Transverse colon (tissue), 4 donors: Measurements from ENCODE around the gene GMEB2. TPM values are rescaled to one million over a fixed set of nuclear protein-coding genes. Genes with fewer than 3 reads are reported as not detected.

Experiments
- DNase-seq: peaks from one replicate; pipeline ENCODE4 v3.0.0-alpha.2; 2019
- H3K27ac ChIP-seq, 4 donors: fragments of 200-600 bp; sonication (generic); 2 replicates each; pipeline ENCODE4 v1.5.1; 2016 to 2018; ENCODE audit warnings: inconsistent platforms in 4 of 4
- H3K27me3 ChIP-seq: fragments of 200-600 bp; sonication (generic); 2 replicates; pipeline ENCODE4 v1.5.1; 2017; ENCODE audit warnings: inconsistent platforms
- H3K36me3 ChIP-seq, 4 donors: fragments of 200-600 bp; sonication (generic); 2 replicates each; pipeline ENCODE4 v1.5.1; 2017 to 2019; ENCODE audit warnings: inconsistent platforms in 4 of 4
- H3K4me1 ChIP-seq, 4 donors: fragments of 200-600 bp; sonication (generic); 2 replicates each; pipeline ENCODE4 v1.5.1; 2017 to 2020; ENCODE audit warnings: inconsistent platforms in 4 of 4
- H3K4me3 ChIP-seq, 4 donors: fragments of 200-600 bp; sonication (generic); 1 replicate in 1 of 4; 2 replicates in 3 of 4; pipeline versions ENCODE4 v1.5.1 to v1.6.1; 2017 to 2019; ENCODE audit warnings: inconsistent platforms in 4 of 4
- H3K9me3 ChIP-seq, 2 donors: fragments of 200-600 bp; sonication (generic); 2 replicates each; pipeline ENCODE4 v1.5.1; 2017 to 2019; ENCODE audit warnings: inconsistent platforms in 2 of 2
- CTCF ChIP-seq, 5 experiments: fragments of 200-600 bp in 3 of 5; fragments of 450-650 bp in 2 of 5; sonication (generic) in 3 of 5; IDR thresholded peaks; 1 replicate in 2 of 5; 2 replicates in 3 of 5; pipeline ENCODE4 v1.5.1; 2016 to 2017; ENCODE audit warnings: antibody characterized with exemption in 5 of 5, inconsistent platforms in 3 of 5, mild to moderate bottlenecking in 2 of 5, moderate library complexity in 1 of 5
- EP300 ChIP-seq: sonication (generic); formaldehyde crosslinking; IDR thresholded peaks from one replicate; pipeline ENCODE4 v1.6.1; 2017; ENCODE audit warnings: antibody characterized with exemption, low read depth
- POLR2A ChIP-seq: fragments of 450-650 bp; IDR thresholded peaks from one replicate; pipeline ENCODE4 v1.6.1; 2016; ENCODE audit warnings: antibody characterized with exemption, mild to moderate bottlenecking, moderate library complexity
- POLR2AphosphoS5 ChIP-seq, 3 donors: sonication (generic); formaldehyde crosslinking; IDR thresholded peaks; one replicate each; pipeline ENCODE4 v1.6.1; 2016; ENCODE audit warnings: antibody characterized with exemption in 3 of 3
- WGBS, 2 donors: methylation state at CpG; one replicate each; pipeline ENCODE4 v1.1.5; 2018; ENCODE audit warnings: low coverage in 1 of 2; 5-methylcytosine and 5-hydroxymethylcytosine counted together
- in situ Hi-C, 4 donors: fragments of 200-750 bp; cut with MboI; loops; one replicate each; pipeline versions ENCODE4 v1.15.0 to v1.15.1; 2017; ENCODE audit warnings: low sequenced_read_pairs in 3 of 4, low pct_ligation_motif_present in 1 of 4, low pct_unique_long_range_greater_than_20kb in 1 of 4
- intact Hi-C: fragments of 100-400 bp; cut with DNase I; formaldehyde crosslinking; loops from one replicate; pipeline ENCODE4 v1.15.1; 2023; ENCODE audit warnings: low total_unique reads
- total RNA-seq, 4 donors: library from RNA; depleted of rRNA; stranded (reverse); fragments of >200 nt; gene quantifications; one replicate each; pipeline ENCODE4 v1.1.0, GENCODE V29; 2016

Gene GMEB2
- total RNA-seq, 4 donors from 2014 or later, result 9.0 to 20.3 (median 13.5) TPM

- no peaks in the 10 kb centered on the region for H3K36me3 ChIP-seq
- H3K4me3 ChIP-seq, result no peak overlapping the region
- in situ Hi-C loops (loop anchor here in 1 of 4 donors (25.0 kb wide), 1 partner anchor 98 kb away; the partner anchor contains the start of gene GMEB2), intact Hi-C loops (loop anchor here (5.0 to 10.0 kb wide), 2 partner anchors 245 to 433 kb away; no protein-coding TSS in a partner anchor)
- DNase-seq, result no peak
- H3K27me3 ChIP-seq, result peaks cover 5% of the 10 kb centered on the region
- no peaks in the 10 kb centered on the region for H3K9me3 ChIP-seq
- peaks cover 10 to 49% (median 37%) of the 10 kb centered on the region in 4 donors for H3K4me1 ChIP-seq
- WGBS, 2 donors, result 87% methylated on average over 26 of the region's 29 CpGs; no CpG with 5 or more reads in 1 of the 2 donors
- peak overlapping the region; percentile 89 to 98 (median 96) for H3K27ac ChIP-seq
- no peak for TF ChIP-seq POLR2A
- TF ChIP-seq EP300, result no peak
- TF ChIP-seq CTCF (IDR thresholded peaks at IDR 0.05), result no peak
- TF ChIP-seq POLR2AphosphoS5 (IDR thresholded peaks at IDR 0.05), result no peak
These were observed 87.2 kb downstream of the GMEB2 start for GRCh38 chr20:63539441-63540370.

- H3K4me1 ChIP-seq, result peaks cover 16 to 49% (median 38%) of the 10 kb centered on the region in 4 donors
- intact Hi-C loops (loop anchor here (5.0 to 10.0 kb wide), 2 partner anchors 246 to 433 kb away; no protein-coding TSS in a partner anchor), in situ Hi-C loops (loop anchor here in 1 of 4 donors (25.0 kb wide), 1 partner anchor 98 kb away; the partner anchor contains the start of gene GMEB2)
- no peaks in the 10 kb centered on the region for H3K9me3 ChIP-seq
- H3K4me3 ChIP-seq, result no peak overlapping the region
- H3K36me3 ChIP-seq, result no peaks in the 10 kb centered on the region
- H3K27ac ChIP-seq, result peak overlapping the region; percentile 89 to 98 (median 96)
- peaks cover 10% of the 10 kb centered on the region for H3K27me3 ChIP-seq
- WGBS, 2 donors, result 40% methylated on average over 11 of the region's 12 CpGs; no CpG with 5 or more reads in 1 of the 2 donors
- TF ChIP-seq CTCF (IDR thresholded peaks at IDR 0.05) (no peak), EP300 (no peak), POLR2AphosphoS5 (IDR thresholded peaks at IDR 0.05) (no peak), POLR2A (no peak)
- DNase-seq, result no peak
These were observed 87.8 kb downstream of the GMEB2 start for GRCh38 chr20:63539092-63539430.

GRCh38 chr20:63538204-63539091 lies 88.5 kb downstream of the GMEB2 start:
- no peaks in the 10 kb centered on the region for H3K36me3 ChIP-seq
- in situ Hi-C loops, result loop anchor here in 1 of 4 donors (25.0 kb wide), 1 partner anchor 99 kb away; the partner anchor contains the start of gene GMEB2
- intact Hi-C loops, result loop anchor here (5.0 to 10.0 kb wide), 2 partner anchors 246 to 434 kb away; no protein-coding TSS in a partner anchor
- DNase-seq, result peak; percentile 93
- H3K27me3 ChIP-seq, result peaks cover 10% of the 10 kb centered on the region
- peak; percentile 31 for TF ChIP-seq EP300
- peak; percentile 62 to 88 (median 88) for TF ChIP-seq POLR2AphosphoS5 (IDR thresholded peaks at IDR 0.05)
- TF ChIP-seq CTCF (IDR thresholded peaks at IDR 0.05), result peak in 2 of 5 experiments; percentile 1 to 2
- peak; percentile 71 for TF ChIP-seq POLR2A
- peaks cover 16 to 49% (median 42%) of the 10 kb centered on the region in 4 donors for H3K4me1 ChIP-seq
- H3K27ac ChIP-seq, result peak overlapping the region; percentile 89 to 98 (median 96)
- peak overlapping the region in 3 of 4 donors; percentile 10 to 56 (median 46) for H3K4me3 ChIP-seq
- H3K9me3 ChIP-seq, result no peaks in the 10 kb centered on the region
- WGBS, 2 donors, result 23% methylated on average over 26 of the region's 27 CpGs; no CpG with 5 or more reads in 1 of the 2 donors

Other genes starting within 250 kb of the GMEB2 start
- under 1 TPM in 3 of 4 donors, not detected in 1; 0.32 to 0.41 (median 0.37) TPM for gene KCNQ2, start 154.4 kb downstream of the GMEB2 start, total RNA-seq
- gene EEF1A2, start 128.0 kb downstream of the GMEB2 start, total RNA-seq, result 1 to 10 TPM in 3 of 4 donors, under 1 TPM in 1; 0.75 to 5.0 (median 3.3) TPM
- gene PPDPF, start 106.3 kb downstream of the GMEB2 start, total RNA-seq, result 100 to 1,000 TPM; 320 to 695 (median 517) TPM
- gene PTK6, start 89.7 kb downstream of the GMEB2 start, total RNA-seq, result 100 to 1,000 TPM in 2 of 4 donors, 10 to 100 TPM in 2; 90.5 to 147 (median 103) TPM
- under 1 TPM in 1 of 4 donors, not detected in 3; 0.79 TPM for gene SRMS, start 79.4 kb downstream of the GMEB2 start, total RNA-seq
- gene FNDC11, start 72.9 kb downstream of the GMEB2 start, total RNA-seq, result not detected
- 10 to 100 TPM; 32.9 to 49.4 (median 38.8) TPM for gene HELZ2, start 52.9 kb downstream of the GMEB2 start, total RNA-seq
- 1 to 10 TPM in 3 of 4 donors, under 1 TPM in 1; 0.75 to 7.1 (median 4.4) TPM for gene STMN3, start 26.3 kb upstream of the GMEB2 start, total RNA-seq
- gene RTEL1, start 31.2 kb upstream of the GMEB2 start, total RNA-seq, result 10 to 100 TPM; 18.8 to 84.9 (median 24.1) TPM
- 10 to 100 TPM in 3 of 4 donors, 1 to 10 TPM in 1; 4.2 to 34.4 (median 13.6) TPM for gene TNFRSF6B, start 69.6 kb upstream of the GMEB2 start, total RNA-seq
- gene ARFRP1, start 80.9 kb upstream of the GMEB2 start, total RNA-seq, result 10 to 100 TPM; 46.2 to 75.4 (median 56.2) TPM
- gene ZGPAT, start 80.9 kb upstream of the GMEB2 start, total RNA-seq, result 100 to 1,000 TPM in 2 of 4 donors, 10 to 100 TPM in 2; 29.1 to 346 (median 76.5) TPM
- 10 to 100 TPM; 24.4 to 91.1 (median 44.0) TPM for gene LIME1, start 109.6 kb upstream of the GMEB2 start, total RNA-seq
- gene SLC2A4RG, start 112.7 kb upstream of the GMEB2 start, total RNA-seq, result 10 to 100 TPM; 26.3 to 50.2 (median 47.7) TPM
- 1 to 10 TPM; 2.3 to 6.0 (median 5.3) TPM for gene ZBTB46, start 204.2 kb upstream of the GMEB2 start, total RNA-seq
- not detected for gene ABHD16B, start 234.4 kb upstream of the GMEB2 start, total RNA-seq
- 10 to 100 TPM; 40.8 to 67.0 (median 62.6) TPM for gene TPD52L2, start 238.2 kb upstream of the GMEB2 start, total RNA-seq